Measurements from ENCODE around the gene KCNMB4.

Gene KCNMB4

GRCh38 chr12:70443062-70443673 is 77.1 kb downstream of the KCNMB4 start:
- no peak for DNase-seq (ENCODE audit: low spot score)

- DNase-seq (ENCODE audit: low spot score): no peak
These were observed 78.8 kb downstream of the KCNMB4 start for GRCh38 chr12:70444903-70445302.

DNA sequence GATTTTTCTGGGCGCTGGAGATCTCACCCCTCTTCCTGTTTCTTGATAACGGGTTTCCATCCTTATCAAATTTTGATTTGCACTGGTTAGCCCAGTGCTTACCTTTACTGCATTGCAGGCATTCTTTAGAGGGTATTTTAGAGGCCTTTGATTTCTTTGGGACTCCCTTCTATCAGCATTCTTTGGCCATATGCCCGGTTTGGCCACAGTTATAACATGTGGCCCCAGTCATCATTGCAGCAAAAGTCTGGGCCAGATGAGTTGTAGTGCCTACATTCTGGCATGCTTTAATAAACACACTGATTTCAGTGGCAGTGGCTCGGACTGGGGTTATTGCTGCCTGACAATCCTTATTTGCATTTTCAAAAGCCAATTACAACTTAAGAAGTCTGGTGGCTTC is 82.3 kb downstream of the KCNMB4 start:
- no peak for DNase-seq (ENCODE audit: low spot score)

DNA sequence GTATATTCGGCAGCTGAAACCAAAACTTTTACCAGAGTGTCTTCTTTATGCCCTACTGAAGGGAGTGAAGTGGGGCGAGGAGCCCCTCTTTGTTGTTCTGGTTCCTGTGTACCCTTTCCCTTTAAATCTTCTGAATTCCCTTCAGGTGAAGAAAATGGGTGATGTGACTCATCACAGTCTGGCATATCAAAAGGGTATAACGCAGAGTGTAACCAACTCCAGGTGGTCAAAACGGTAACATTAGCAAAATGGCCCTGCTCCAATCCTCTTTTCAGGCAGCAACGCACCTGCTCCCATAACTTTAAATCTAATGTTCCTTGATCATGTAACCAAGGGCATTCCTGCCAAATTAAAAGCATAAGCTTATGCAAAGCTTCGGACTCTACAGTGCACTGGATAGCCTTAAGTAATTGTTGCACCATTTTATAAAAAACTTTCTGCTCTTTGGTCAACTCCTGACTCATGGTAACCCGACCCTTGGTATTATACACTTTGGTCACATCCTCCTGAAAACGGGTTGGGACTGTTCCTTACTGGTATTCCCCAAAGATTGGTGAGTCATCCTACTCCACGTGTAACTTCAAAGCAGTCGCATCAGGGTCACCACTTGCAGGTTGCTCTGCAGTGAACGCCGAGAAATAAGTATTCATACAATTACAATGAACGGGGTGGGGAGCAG is 83.1 kb downstream of the KCNMB4 start:
- DNase-seq (ENCODE audit: low spot score): no peak

- no peak for DNase-seq (ENCODE audit: low spot score)
These were observed 83.8 kb downstream of the KCNMB4 start for GRCh38 chr12:70449753-70450341.

DNA sequence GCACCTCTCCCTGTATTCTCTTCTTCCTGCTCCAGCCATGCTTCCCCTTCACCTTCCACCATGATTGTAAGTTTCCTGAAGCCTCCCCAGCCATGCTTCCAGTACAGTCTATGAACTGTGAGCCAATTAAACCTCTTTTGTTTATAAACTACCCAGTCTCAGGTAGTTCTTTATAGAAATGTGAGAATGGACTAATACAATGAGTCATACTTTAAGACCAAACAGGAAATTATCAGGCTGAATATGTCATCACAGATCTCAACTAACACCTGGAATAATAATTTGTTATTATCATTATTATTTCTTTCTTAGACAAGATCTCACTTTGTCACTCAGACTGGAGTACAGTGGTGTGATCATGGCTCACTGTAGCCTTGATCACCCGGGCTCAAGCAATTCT is 85.4 kb downstream of the KCNMB4 start:
- no peak for DNase-seq (ENCODE audit: low spot score)

GRCh38 chr12:70456953-70457352 is 90.9 kb downstream of the KCNMB4 start:
- DNase-seq (ENCODE audit: low spot score): no peak

DNA sequence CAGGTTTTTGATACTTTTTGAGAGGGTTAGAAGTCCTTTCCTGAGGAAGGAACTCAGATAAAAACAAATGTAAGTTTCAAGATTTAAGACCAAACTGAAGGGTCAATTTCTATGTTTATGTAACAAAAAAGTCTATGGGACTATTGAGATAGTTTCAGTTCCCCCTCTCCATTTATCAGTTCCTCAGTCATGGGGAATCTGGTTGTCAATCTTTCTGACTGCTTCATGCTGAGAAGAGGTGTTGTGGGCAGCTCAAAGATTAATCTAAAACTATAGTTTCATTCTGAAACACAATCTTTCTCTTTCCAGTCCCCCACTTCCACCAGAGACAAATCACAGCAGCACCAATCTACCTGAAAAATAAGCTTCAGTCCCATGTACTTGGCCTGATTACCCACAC is 93.7 kb downstream of the KCNMB4 start:
- no peak for DNase-seq (ENCODE audit: low spot score)

- DNase-seq (ENCODE audit: low spot score): no peak
These were observed 97.9 kb downstream of the KCNMB4 start for GRCh38 chr12:70463997-70464396.

DNA sequence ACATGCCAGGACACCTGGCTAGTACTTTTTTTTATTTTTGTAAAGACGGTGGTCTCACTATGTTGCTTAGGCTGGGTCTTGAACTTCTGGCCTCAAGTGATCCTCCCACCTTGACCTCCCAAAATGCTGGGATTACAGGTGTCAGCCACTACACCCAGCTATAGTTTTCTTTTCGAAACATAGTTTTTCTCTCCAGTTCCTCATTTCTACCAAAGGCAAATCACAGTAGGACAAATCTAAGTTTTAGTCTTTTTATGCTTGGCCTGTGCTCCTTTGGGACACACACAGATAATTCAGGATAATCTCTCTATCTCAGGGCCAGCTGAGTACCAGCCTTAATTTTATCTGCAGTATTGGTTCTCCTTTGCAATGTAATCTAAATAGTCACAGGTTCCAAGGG is 100.7 kb downstream of the KCNMB4 start:
- DNase-seq (ENCODE audit: low spot score): no peak

GRCh38 chr12:70467476-70467875 is 101.4 kb downstream of the KCNMB4 start:
- no peak for DNase-seq (ENCODE audit: low spot score)

DNA sequence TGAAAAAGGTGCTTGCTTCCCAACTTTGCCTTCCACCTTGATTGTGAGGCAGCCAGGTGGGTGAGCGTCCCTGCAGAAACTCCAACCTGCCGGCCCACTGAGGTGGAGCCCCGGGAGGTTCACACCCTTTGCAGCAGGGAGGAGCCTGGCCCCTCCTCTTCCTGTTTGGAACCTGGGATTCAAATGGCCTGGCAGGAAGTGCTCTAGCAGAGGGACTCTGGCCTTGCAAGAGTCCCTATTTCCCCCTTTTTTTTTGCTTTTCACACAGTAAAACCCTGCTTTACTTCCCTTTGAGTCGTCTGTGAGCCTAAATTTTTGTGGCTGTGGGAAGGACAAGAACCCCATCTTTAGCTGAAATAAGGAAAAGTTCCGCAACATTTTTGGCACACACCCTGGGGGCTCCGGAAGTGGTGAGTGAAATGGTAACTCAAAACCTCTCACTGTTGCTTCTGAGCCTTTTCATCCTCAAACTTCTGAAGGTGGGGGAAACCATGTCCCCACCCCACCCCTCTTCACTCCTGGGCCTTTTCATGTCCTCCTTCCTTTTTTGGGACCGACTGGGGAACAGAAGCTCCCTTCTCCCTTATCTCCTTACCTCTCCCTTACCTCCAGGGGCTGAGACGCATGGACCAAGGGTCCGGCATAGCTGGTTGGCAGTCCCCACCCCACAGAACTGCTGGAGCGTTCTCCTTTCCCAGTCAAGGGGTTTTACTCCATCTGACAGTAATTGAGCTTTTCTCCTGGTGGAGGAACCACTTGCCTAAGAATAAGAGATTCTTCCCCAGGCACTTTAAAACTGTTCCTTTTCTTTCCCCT is 102.0 kb downstream of the KCNMB4 start:
- no peak for DNase-seq (ENCODE audit: low spot score)

- DNase-seq (ENCODE audit: low spot score): no peak
These were observed 102.7 kb downstream of the KCNMB4 start for GRCh38 chr12:70468741-70469140.

DNA sequence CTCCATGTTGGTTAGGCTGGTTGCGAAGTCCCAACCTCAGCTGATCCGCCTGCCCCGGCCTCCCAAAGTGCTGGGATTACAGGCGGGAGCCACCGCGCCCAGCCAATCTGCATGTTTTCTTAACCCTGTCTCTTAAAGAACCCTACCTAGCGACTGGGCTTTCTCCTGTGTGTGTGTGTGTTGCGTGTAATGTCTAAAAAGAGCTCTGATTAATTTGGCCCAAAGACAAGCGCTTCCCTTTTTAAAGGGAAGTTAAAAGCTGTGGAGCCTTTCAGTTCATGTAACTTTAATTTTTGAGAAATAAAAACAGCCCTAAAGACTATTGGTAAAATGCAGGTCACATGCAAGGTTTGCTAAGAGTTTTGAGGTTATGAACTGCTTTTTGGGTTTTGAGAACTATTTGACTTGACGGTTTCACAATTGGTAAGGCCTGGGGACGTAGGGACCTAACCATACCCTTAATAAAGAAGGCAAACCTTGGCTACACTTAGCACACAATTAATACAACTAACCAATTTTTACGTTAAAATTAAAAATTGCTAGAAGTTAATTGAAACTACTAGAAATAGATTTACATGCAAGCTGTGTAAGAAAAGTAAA is 103.2 kb downstream of the KCNMB4 start:
- DNase-seq (ENCODE audit: low spot score): no peak

GRCh38 chr12:70482764-70483163 is 116.7 kb downstream of the KCNMB4 start:
- no peak for DNase-seq (ENCODE audit: low spot score)

Measured in HuH-7 (cell line).